ENCODE results near the gene MRPL24. TPM values are rescaled to one million over a fixed set of nuclear protein-coding genes. Genes with fewer than 3 reads are reported as not detected.
A peak's percentile ranks its signal among the peaks of the same experiment; 100 is the strongest.

Gene MRPL24
- total RNA-seq, 2 experiments from 2014 or later: 55.3 to 56.6 TPM

DNA sequence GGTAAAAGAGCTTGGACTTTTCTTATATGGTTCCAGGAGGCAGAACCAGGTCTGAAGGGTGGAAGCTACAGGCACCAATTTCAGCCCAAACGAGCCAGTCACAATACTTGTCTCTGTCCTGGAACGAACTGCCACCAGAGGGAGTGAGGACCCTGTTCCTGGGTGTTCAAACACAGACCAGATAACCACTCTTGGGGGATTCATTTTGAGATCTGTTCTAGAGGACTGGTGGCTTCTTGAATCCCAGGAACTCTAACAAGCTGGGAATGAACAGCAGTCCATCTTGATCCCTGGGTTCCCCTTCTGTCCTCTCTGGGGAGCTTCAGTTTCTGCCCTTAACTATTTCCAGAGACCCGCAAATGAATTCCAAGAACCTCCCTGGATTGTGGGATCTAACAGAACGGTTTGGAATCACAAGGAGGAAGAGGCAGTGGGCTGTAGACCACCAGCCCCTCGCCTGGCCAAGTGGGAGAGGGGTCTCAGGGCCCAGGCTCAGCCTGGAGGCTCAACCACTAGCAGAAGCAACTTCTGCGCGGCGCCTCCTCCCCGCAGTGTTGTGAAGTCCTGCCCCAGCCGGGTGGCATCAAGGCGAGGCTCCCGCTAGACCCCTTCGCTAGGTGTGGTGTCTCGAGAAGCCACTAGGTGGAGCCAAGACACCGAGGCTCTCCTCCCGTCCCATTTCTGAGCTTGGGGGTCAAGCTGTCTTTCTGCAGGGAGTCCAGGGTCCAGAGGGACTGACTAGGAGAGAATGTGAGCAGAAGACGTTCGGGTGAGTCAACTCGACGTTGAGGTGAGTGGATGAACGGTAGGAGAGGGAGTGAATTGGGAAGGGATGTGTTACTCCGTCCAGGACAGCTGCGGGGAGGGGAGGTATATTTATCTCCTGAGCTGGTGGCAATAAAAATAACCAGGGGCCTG is 51.6 kb downstream of the MRPL24 start:
- POLR2A ChIA-PET: interaction anchor here (0.6 to 1.1 kb wide), 2 partner anchors 38 to 310 kb away, joined by 3 read pairs; no protein-coding TSS in a partner anchor

More for the DNA sequence above, 51.6 kb downstream of the MRPL24 start:
- peak; percentile 86 for DNase-seq (ENCODE audit: low spot score)
- peaks cover 17% of the 10 kb centered on the region for H3K4me1 ChIP-seq (ENCODE audit: insufficient read depth, low read length, poor library complexity, severe bottlenecking)
- TF ChIP-seq EZH2phosphoT487 (IDR thresholded peaks at IDR 0.05; ENCODE audit: borderline replicate concordance, low read depth, low read length): no peak
- TF ChIP-seq, protein P1, sequence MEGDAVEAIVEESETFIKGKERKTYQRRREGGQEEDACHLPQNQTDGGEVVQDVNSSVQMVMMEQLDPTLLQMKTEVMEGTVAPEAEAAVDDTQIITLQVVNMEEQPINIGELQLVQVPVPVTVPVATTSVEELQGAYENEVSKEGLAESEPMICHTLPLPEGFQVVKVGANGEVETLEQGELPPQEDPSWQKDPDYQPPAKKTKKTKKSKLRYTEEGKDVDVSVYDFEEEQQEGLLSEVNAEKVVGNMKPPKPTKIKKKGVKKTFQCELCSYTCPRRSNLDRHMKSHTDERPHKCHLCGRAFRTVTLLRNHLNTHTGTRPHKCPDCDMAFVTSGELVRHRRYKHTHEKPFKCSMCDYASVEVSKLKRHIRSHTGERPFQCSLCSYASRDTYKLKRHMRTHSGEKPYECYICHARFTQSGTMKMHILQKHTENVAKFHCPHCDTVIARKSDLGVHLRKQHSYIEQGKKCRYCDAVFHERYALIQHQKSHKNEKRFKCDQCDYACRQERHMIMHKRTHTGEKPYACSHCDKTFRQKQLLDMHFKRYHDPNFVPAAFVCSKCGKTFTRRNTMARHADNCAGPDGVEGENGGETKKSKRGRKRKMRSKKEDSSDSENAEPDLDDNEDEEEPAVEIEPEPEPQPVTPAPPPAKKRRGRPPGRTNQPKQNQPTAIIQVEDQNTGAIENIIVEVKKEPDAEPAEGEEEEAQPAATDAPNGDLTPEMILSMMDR (conservative IDR thresholded peaks at IDR 0.05; ENCODE audit: low read length): peak; percentile 81
- no peaks in the 10 kb centered on the region for H3K79me2 ChIP-seq (ENCODE audit: insufficient read depth, low read depth, low read length)
- intact Hi-C loops (cut with micrococcal nuclease; ENCODE audit: unreplicated experiment): loop anchor here (1.0 to 10.0 kb wide), 5 partner anchors 17 to 201 kb away; partner anchors contain the start of gene NTRK1
- H3K4me3 ChIP-seq (ENCODE audit: low read depth, low read length, poor library complexity, severe bottlenecking): peak overlapping the region; percentile 18
- BruUV-seq (replicated peaks): no TSS peak
- H3K9me2 ChIP-seq (ENCODE audit: insufficient read depth, low read length): no peaks in the 10 kb centered on the region
- no peaks in the 10 kb centered on the region for H3K9me3 ChIP-seq (ENCODE audit: low read length)
- no peaks in the 10 kb centered on the region for H3K36me3 ChIP-seq (ENCODE audit: insufficient read depth, low read length)
- H3K27ac ChIP-seq (ENCODE audit: low read depth, low read length, poor library complexity, severe bottlenecking): no peak overlapping the region
- no peaks in the 10 kb centered on the region for H4K20me1 ChIP-seq (ENCODE audit: insufficient read depth, low read length)
- CTCF ChIA-PET (ENCODE audit: unreplicated experiment): interaction anchor here (0.5 to 3.2 kb wide), 14 partner anchors 11 to 468 kb away, joined by 3 to 36 read pairs (median 4); partner anchors contain the start of genes CRABP2, ISG20L2 and MRPL24
- H2AFZ ChIP-seq (ENCODE audit: low read length): peak overlapping the region; percentile 70
- H3K4me2 ChIP-seq (ENCODE audit: low read length): peak overlapping the region; percentile 61

Other genes with a start within 250 kb of the MRPL24 start
- gene MEF2D, start 240.3 kb downstream of the MRPL24 start, total RNA-seq (2014; rRNA removed; shearing (Covaris generic)): 23.4 and 42.7 TPM in 2 replicates
- 92.3 and 101 TPM in 2 replicates for gene MEF2D, start 240.3 kb downstream of the MRPL24 start, total RNA-seq (2022)
- 22.4 and 26.1 TPM in 2 replicates for gene IQGAP3, start 168.5 kb downstream of the MRPL24 start, total RNA-seq (2014; rRNA removed; shearing (Covaris generic))
- 28.7 and 37.1 TPM in 2 replicates for gene IQGAP3, start 168.5 kb downstream of the MRPL24 start, total RNA-seq (2022)
- 2.8 and 3.6 TPM in 2 replicates for gene TTC24, start 161.4 kb downstream of the MRPL24 start, total RNA-seq (2014; rRNA removed; shearing (Covaris generic))
- gene TTC24, start 161.4 kb downstream of the MRPL24 start, total RNA-seq (2022): 11.9 and 12.4 TPM in 2 replicates
- gene NAXE, start 149.3 kb downstream of the MRPL24 start, total RNA-seq (2014; rRNA removed; shearing (Covaris generic)): 71.6 and 81.5 TPM in 2 replicates
- 56.1 and 61.1 TPM in 2 replicates for gene NAXE, start 149.3 kb downstream of the MRPL24 start, total RNA-seq (2022)
- gene GPATCH4, start 139.6 kb downstream of the MRPL24 start, total RNA-seq (2014; rRNA removed; shearing (Covaris generic)): 33.3 and 40.9 TPM in 2 replicates
- gene GPATCH4, start 139.6 kb downstream of the MRPL24 start, total RNA-seq (2022): 38.5 and 51.6 TPM in 2 replicates
- 0.41 and 0.62 TPM in 2 replicates for gene HAPLN2, start 121.7 kb downstream of the MRPL24 start, total RNA-seq (2014; rRNA removed; shearing (Covaris generic))
- 1.1 and 1.4 TPM in 2 replicates for gene HAPLN2, start 121.7 kb downstream of the MRPL24 start, total RNA-seq (2022)
- 0.44 TPM in 1 of 2 replicates, not detected in the other for gene BCAN, start 99.0 kb downstream of the MRPL24 start, total RNA-seq (2014; rRNA removed; shearing (Covaris generic))
- gene BCAN, start 99.0 kb downstream of the MRPL24 start, total RNA-seq (2022): not detected in 2 replicates
- gene NES, start 63.7 kb downstream of the MRPL24 start, total RNA-seq (2014; rRNA removed; shearing (Covaris generic)): not detected in 2 replicates
- gene NES, start 63.7 kb downstream of the MRPL24 start, total RNA-seq (2022): not detected in 2 replicates
- 1.4 and 2.8 TPM in 2 replicates for gene CRABP2, start 35.5 kb downstream of the MRPL24 start, total RNA-seq (2014; rRNA removed; shearing (Covaris generic))
- gene CRABP2, start 35.5 kb downstream of the MRPL24 start, total RNA-seq (2022): 1.5 and 2.1 TPM in 2 replicates
- 24.7 and 28.0 TPM in 2 replicates for gene METTL25B, start 12.6 kb downstream of the MRPL24 start, total RNA-seq (2014; rRNA removed; shearing (Covaris generic))
- 45.6 and 54.1 TPM in 2 replicates for gene METTL25B, start 12.6 kb downstream of the MRPL24 start, total RNA-seq (2022)
- gene ISG20L2, start 12.3 kb downstream of the MRPL24 start, total RNA-seq (2014; rRNA removed; shearing (Covaris generic)): 36.5 and 37.9 TPM in 2 replicates
- 71.3 and 74.1 TPM in 2 replicates for gene ISG20L2, start 12.3 kb downstream of the MRPL24 start, total RNA-seq (2022)
- gene HDGF, start 10.6 kb upstream of the MRPL24 start, total RNA-seq (2014; rRNA removed; shearing (Covaris generic)): 291 and 346 TPM in 2 replicates
- 315 and 329 TPM in 2 replicates for gene HDGF, start 10.6 kb upstream of the MRPL24 start, total RNA-seq (2022)
- gene PRCC, start 26.4 kb upstream of the MRPL24 start, total RNA-seq (2014; rRNA removed; shearing (Covaris generic)): 53.7 and 54.0 TPM in 2 replicates
- gene PRCC, start 26.4 kb upstream of the MRPL24 start, total RNA-seq (2022): 81.5 and 82.9 TPM in 2 replicates
- gene SH2D2A, start 75.8 kb upstream of the MRPL24 start, total RNA-seq (2014; rRNA removed; shearing (Covaris generic)): 5.5 and 5.8 TPM in 2 replicates
- gene SH2D2A, start 75.8 kb upstream of the MRPL24 start, total RNA-seq (2022): 2.1 and 2.2 TPM in 2 replicates
- gene INSRR, start 118.0 kb upstream of the MRPL24 start, total RNA-seq (2014; rRNA removed; shearing (Covaris generic)): not detected in 2 replicates
- gene INSRR, start 118.0 kb upstream of the MRPL24 start, total RNA-seq (2022): not detected in 2 replicates
- not detected in 2 replicates for gene NTRK1, start 119.8 kb upstream of the MRPL24 start, total RNA-seq (2014; rRNA removed; shearing (Covaris generic))
- not detected in 2 replicates for gene NTRK1, start 119.8 kb upstream of the MRPL24 start, total RNA-seq (2022)
- gene PEAR1, start 152.6 kb upstream of the MRPL24 start, total RNA-seq (2014; rRNA removed; shearing (Covaris generic)): not detected in 2 replicates
- not detected in 2 replicates for gene PEAR1, start 152.6 kb upstream of the MRPL24 start, total RNA-seq (2022)
- not detected in 2 replicates for gene LRRC71, start 179.5 kb upstream of the MRPL24 start, total RNA-seq (2014; rRNA removed; shearing (Covaris generic))
- gene LRRC71, start 179.5 kb upstream of the MRPL24 start, total RNA-seq (2022): not detected in 2 replicates